ENCODE results near the gene NFATC2. TPM values are rescaled to one million over a fixed set of nuclear protein-coding genes. Genes with fewer than 3 reads are reported as not detected.

NFATC2 gene
- total and polyA plus RNA-seq, 2 experiments from 2014 or later = 0.52 to 0.59 TPM

DNA sequence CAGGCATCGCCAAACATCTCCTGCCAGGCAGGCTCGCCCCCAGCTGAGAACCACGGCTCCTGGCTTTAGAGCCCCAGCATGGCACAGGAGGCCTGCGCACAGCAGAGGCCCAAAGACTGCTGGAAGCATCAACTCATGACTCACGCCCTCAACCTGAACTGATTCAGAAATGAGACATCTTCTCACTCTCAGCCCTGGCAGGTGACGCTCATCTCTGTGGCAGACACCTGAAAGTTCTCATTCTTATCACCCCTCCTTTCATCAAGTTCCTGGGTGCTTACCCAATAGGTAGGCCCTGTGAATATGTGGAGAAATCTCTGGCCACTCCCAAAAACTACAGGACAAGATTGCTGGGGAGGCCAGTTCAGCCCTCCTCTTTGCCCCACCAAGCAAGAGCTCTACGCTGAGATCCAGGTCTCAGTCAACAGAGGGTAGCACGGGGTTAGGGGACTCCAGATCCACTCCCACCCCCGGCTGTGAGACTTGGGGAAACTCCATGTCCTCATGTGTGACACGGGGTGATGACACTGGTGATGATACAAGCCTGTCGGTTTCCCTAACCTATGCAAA, 11.3 kb downstream of the NFATC2 start (continued):
- TF ChIP-seq CREB1 (CRISPR knock-in tag; IDR thresholded peaks at IDR 0.05; ENCODE audit: low read depth) (no peak), ZNF331 (CRISPR knock-in tag; IDR thresholded peaks at IDR 0.05; ENCODE audit: low read depth) (no peak), EZH2phosphoT487 (IDR thresholded peaks at IDR 0.05; ENCODE audit: unreplicated experiment) (no peak), CTCF (conservative IDR thresholded peaks at IDR 0.05; ENCODE audit: low read depth in 2 of 2) (no peak), REST (IDR thresholded peaks at IDR 0.05; ENCODE audit: unreplicated experiment) (no peak), NANOG (IDR thresholded peaks at IDR 0.05; ENCODE audit: borderline replicate concordance) (no peak)

DNA sequence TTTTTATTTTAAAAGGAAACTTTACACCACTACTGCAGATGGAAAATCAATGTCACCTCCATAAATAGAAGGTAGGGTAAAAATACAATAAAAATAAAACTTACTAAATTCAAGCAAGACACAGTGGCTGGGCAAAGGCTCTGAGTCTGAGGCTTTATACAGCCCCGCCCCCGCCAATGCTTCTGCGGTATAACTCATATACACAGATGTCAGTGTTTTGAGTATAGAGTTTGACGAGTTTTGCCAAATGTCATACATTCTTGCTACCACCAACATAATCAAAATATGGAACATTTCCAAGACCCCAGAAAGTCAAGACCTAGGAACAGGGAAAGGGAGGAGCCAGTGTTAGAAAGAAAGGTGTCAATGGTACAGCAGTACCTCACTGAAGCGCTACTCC, 12.8 kb downstream of the NFATC2 start:
- peaks cover 8% of the 10 kb centered on the region; the same call in 2 of the 3 replicates for H3K4me1 Mint-ChIP-seq
- Histone ChIP-seq H3K27me3 (ENCODE audit: insufficient read depth) (no peaks in the 10 kb centered on the region), H3F3A (replicated peaks; ENCODE audit: low read depth) (no peaks in the 10 kb centered on the region), H3K79me2 (replicated peaks; ENCODE audit: insufficient read depth) (no peaks in the 10 kb centered on the region), H3K9me2 (ENCODE audit: insufficient read depth) (no peaks in the 10 kb centered on the region), H3K36me3 (ENCODE audit: insufficient read depth) (no peaks in the 10 kb centered on the region), H3K27ac (ENCODE audit: low read depth) (no peak overlapping the region), H3K4me3 (no peak overlapping the region), H3K4me1 (ENCODE audit: insufficient read depth) (no peaks in the 10 kb centered on the region), H4K20me1 (replicated peaks; ENCODE audit: insufficient read depth) (0 out of 2 replicates have a peak, but pooled peaks cover 1% of the 10 kb centered on the region), H2AFZ (no peak overlapping the region), H3K4me2 (no peak overlapping the region)
- peaks cover 10% of the 10 kb centered on the region for H3K27me3 Mint-ChIP-seq (ENCODE audit: insufficient read depth, low read depth, poor library complexity)
- no peak overlapping the region for H3K4me3 Mint-ChIP-seq
- TF ChIP-seq NANOG (IDR thresholded peaks at IDR 0.05; ENCODE audit: borderline replicate concordance) (no peak), POLR2AphosphoS5 (IDR thresholded peaks at IDR 0.05; ENCODE audit: low read depth) (no peak), STAT1 (IDR thresholded peaks at IDR 0.05; ENCODE audit: unreplicated experiment) (no peak), EZH2phosphoT487 (IDR thresholded peaks at IDR 0.05; ENCODE audit: unreplicated experiment) (no peak)
- TF ChIP-seq, protein P1, sequence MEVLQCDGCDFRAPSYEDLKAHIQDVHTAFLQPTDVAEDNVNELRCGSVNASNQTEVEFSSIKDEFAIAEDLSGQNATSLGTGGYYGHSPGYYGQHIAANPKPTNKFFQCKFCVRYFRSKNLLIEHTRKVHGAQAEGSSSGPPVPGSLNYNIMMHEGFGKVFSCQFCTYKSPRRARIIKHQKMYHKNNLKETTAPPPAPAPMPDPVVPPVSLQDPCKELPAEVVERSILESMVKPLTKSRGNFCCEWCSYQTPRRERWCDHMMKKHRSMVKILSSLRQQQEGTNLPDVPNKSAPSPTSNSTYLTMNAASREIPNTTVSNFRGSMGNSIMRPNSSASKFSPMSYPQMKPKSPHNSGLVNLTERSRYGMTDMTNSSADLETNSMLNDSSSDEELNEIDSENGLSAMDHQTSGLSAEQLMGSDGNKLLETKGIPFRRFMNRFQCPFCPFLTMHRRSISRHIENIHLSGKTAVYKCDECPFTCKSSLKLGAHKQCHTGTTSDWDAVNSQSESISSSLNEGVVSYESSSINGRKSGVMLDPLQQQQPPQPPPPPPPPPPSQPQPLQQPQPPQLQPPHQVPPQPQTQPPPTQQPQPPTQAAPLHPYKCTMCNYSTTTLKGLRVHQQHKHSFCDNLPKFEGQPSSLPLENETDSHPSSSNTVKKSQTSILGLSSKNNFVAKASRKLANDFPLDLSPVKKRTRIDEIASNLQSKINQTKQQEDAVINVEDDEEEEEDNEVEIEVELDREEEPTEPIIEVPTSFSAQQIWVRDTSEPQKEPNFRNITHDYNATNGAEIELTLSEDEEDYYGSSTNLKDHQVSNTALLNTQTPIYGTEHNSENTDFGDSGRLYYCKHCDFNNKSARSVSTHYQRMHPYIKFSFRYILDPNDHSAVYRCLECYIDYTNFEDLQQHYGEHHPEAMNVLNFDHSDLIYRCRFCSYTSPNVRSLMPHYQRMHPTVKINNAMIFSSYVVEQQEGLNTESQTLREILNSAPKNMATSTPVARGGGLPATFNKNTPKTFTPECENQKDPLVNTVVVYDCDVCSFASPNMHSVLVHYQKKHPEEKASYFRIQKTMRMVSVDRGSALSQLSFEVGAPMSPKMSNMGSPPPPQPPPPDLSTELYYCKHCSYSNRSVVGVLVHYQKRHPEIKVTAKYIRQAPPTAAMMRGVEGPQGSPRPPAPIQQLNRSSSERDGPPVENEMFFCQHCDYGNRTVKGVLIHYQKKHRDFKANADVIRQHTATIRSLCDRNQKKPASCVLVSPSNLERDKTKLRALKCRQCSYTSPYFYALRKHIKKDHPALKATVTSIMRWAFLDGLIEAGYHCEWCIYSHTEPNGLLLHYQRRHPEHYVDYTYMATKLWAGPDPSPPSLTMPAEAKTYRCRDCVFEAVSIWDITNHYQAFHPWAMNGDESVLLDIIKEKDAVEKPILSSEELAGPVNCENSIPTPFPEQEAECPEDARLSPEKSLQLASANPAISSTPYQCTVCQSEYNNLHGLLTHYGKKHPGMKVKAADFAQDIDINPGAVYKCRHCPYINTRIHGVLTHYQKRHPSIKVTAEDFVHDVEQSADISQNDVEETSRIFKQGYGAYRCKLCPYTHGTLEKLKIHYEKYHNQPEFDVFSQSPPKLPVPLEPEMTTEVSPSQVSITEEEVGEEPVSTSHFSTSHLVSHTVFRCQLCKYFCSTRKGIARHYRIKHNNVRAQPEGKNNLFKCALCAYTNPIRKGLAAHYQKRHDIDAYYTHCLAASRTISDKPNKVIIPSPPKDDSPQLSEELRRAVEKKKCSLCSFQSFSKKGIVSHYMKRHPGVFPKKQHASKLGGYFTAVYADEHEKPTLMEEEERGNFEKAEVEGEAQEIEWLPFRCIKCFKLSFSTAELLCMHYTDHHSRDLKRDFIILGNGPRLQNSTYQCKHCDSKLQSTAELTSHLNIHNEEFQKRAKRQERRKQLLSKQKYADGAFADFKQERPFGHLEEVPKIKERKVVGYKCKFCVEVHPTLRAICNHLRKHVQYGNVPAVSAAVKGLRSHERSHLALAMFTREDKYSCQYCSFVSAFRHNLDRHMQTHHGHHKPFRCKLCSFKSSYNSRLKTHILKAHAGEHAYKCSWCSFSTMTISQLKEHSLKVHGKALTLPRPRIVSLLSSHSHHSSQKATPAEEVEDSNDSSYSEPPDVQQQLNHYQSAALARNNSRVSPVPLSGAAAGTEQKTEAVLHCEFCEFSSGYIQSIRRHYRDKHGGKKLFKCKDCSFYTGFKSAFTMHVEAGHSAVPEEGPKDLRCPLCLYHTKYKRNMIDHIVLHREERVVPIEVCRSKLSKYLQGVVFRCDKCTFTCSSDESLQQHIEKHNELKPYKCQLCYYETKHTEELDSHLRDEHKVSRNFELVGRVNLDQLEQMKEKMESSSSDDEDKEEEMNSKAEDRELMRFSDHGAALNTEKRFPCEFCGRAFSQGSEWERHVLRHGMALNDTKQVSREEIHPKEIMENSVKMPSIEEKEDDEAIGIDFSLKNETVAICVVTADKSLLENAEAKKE (CRISPR knock-in tag; IDR thresholded peaks at IDR 0.05) = no peak
- H3K9me3 Mint-ChIP-seq = no peaks in the 10 kb centered on the region
- DNase-seq (ENCODE audit: low spot score) (no peak), ATAC-seq (no peak)
- H3K27ac Mint-ChIP-seq = no peak overlapping the region
- no peaks in the 10 kb centered on the region for H3K36me3 Mint-ChIP-seq (ENCODE audit: low read depth)
